Glomerular endothelial cell (primary cell): Measurements from ENCODE around the gene IFI27L2. TPM values are rescaled to one million over a fixed set of nuclear protein-coding genes. Genes with fewer than 3 reads are reported as not detected.

ENCODE experiments used
- DNase-seq: peaks from one replicate; pipeline ENCODE4 v3.0.0-alpha.2; 2011; ENCODE audit warnings: low read depth, low spot score; ENCODE audit errors: extremely low read depth
- total RNA-seq: library from RNA; depleted of rRNA; stranded (reverse); fragments of >200 nt; gene quantifications from 2 replicates; pipeline ENCODE4 v1.2.3, GENCODE V29; 2015

The IFI27L2 gene
- total RNA-seq, 1 donor from 2014 or later, result 27.8 TPM

- no peak for DNase-seq
These were observed 24.4 kb upstream of the IFI27L2 start for GRCh38 chr14:94153750-94154342.

GRCh38 chr14:94152676-94153075 lies 23.3 kb upstream of the IFI27L2 start:
- DNase-seq, result no peak

GRCh38 chr14:94145902-94146527 lies 16.6 kb upstream of the IFI27L2 start:
- DNase-seq, result no peak

- DNase-seq, result no peak
These were observed 15.4 kb upstream of the IFI27L2 start for GRCh38 chr14:94144765-94145164.

GRCh38 chr14:94143711-94144110 lies 14.3 kb upstream of the IFI27L2 start:
- DNase-seq, result no peak

GRCh38 chr14:94143239-94143638 lies 13.8 kb upstream of the IFI27L2 start:
- no peak for DNase-seq

GRCh38 chr14:94142836-94143235 lies 13.4 kb upstream of the IFI27L2 start:
- DNase-seq, result no peak

- no peak for DNase-seq
These were observed 12.8 kb upstream of the IFI27L2 start for GRCh38 chr14:94142247-94142646.

- DNase-seq, result no peak
These were observed 10.0 kb upstream of the IFI27L2 start for GRCh38 chr14:94139421-94139820.

- no peak for DNase-seq
These were observed 9.6 kb upstream of the IFI27L2 start for GRCh38 chr14:94139006-94139405.

GRCh38 chr14:94138251-94138650 lies 8.8 kb upstream of the IFI27L2 start:
- DNase-seq, result no peak

- DNase-seq, result peak; percentile 58
These were observed 7.3 kb upstream of the IFI27L2 start for GRCh38 chr14:94136575-94137331.

- DNase-seq, result no peak
These were observed 6.1 kb upstream of the IFI27L2 start for GRCh38 chr14:94135476-94135875.

GRCh38 chr14:94132285-94132887 lies 3.0 kb upstream of the IFI27L2 start:
- peak; percentile 42 for DNase-seq

- no peak for DNase-seq
These were observed 482 bp upstream of the IFI27L2 start for GRCh38 chr14:94129758-94130414.

GRCh38 chr14:94128216-94128839 lies 1.1 kb downstream of the IFI27L2 start:
- no peak for DNase-seq

- no peak for DNase-seq
These were observed 2.1 kb downstream of the IFI27L2 start for GRCh38 chr14:94127330-94127729.

- no peak for DNase-seq
These were observed 2.6 kb downstream of the IFI27L2 start for GRCh38 chr14:94126800-94127199.

GRCh38 chr14:94126419-94126677 lies 3.1 kb downstream of the IFI27L2 start:
- no peak for DNase-seq

- no peak for DNase-seq
These were observed 3.6 kb downstream of the IFI27L2 start for GRCh38 chr14:94125659-94126418.
